GM18505 (cell line): ENCODE data around the gene RBM44.
"Not testable (repeated sequence)": the region's sequence is repeated elsewhere in the genome, so short reads cannot be mapped to it uniquely, and the experiment has no call there.

ENCODE experiments used
- ATAC-seq: cut with Tn5 transposase; IDR thresholded peaks from one replicate; pipeline ENCODE4 v1.9.1; 2021; ENCODE audit not compliant: unreplicated experiment
- POLR2A ChIP-seq: IDR thresholded peaks from 4 replicates; pipeline ENCODE4 v1.6.1; 2011; ENCODE audit warnings: borderline replicate concordance; ENCODE audit not compliant: insufficient read depth, insufficient read length; ENCODE audit errors: extremely low read depth

Gene RBM44

GRCh38 chr2:237865623-237866041 lies 67.1 kb downstream of the RBM44 start:
- ATAC-seq: no peak
- TF ChIP-seq POLR2A: no peak

- ATAC-seq: no peak
- TF ChIP-seq POLR2A: no peak
Measured at GRCh38 chr2:237866101-237866621, 67.6 kb downstream of the RBM44 start.

GRCh38 chr2:237867465-237867864 lies 68.9 kb downstream of the RBM44 start:
- no peak for ATAC-seq
- no peak for TF ChIP-seq POLR2A

- not testable (repeated sequence) for ATAC-seq
Measured at GRCh38 chr2:237868074-237868473, 69.5 kb downstream of the RBM44 start.

GRCh38 chr2:237868631-237869342 lies 70.2 kb downstream of the RBM44 start:
- no peak for ATAC-seq
- no peak for TF ChIP-seq POLR2A

- TF ChIP-seq POLR2A: no peak
- ATAC-seq: no peak
Measured at GRCh38 chr2:237869343-237870102, 70.9 kb downstream of the RBM44 start.

- ATAC-seq: no peak
- TF ChIP-seq POLR2A: no peak
Measured at GRCh38 chr2:237870126-237870525, 71.5 kb downstream of the RBM44 start.

- no peak for ATAC-seq
- no peak for TF ChIP-seq POLR2A
Measured at GRCh38 chr2:237870754-237871651, 72.4 kb downstream of the RBM44 start.

GRCh38 chr2:237872178-237872887 lies 73.8 kb downstream of the RBM44 start:
- no peak for ATAC-seq
- TF ChIP-seq POLR2A: no peak

GRCh38 chr2:237873421-237873831 lies 74.8 kb downstream of the RBM44 start:
- no peak for TF ChIP-seq POLR2A
- ATAC-seq: no peak

GRCh38 chr2:237873897-237874551 lies 75.4 kb downstream of the RBM44 start:
- no peak for TF ChIP-seq POLR2A
- no peak for ATAC-seq

GRCh38 chr2:237874585-237875161 lies 76.1 kb downstream of the RBM44 start:
- no peak for ATAC-seq

More at GRCh38 chr2:237874585-237875161, 76.1 kb downstream of the RBM44 start:
- TF ChIP-seq POLR2A: no peak
